Stimulated activated CD8-positive, alpha-beta memory T cell treated with anti-CD3 and anti-CD28 coated beads, Interleukin-12 subunit alpha, Interleukin-12 subunit beta, amount 100 ng/mL, for 1 hour (primary cell): ENCODE results near the gene ARMC3.

Source experiments
- DNase-seq: peaks from one replicate; pipeline ENCODE4 v3.0.0-alpha.2; 2020; ENCODE audit warnings: low read depth

Gene ARMC3

DNA sequence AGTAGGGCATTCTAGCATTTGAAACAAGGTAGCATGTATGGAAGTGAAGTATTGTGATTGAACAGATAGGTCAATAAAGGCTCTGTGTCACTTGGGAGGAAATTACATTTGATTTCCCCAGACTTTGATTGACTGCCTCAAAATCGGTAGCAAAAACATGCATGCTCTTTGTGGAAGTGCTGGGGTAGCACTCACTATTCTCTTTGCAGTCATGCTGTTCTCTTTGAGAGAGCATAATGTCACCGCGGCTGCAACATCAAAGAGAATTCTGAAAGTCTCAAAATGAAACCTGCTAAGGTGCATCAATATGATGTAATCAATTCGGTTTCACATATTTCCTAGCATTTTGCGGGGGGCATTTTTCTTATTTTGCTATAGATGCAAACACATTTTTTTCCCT is 64.2 kb downstream of the ARMC3 start:
- no peak for DNase-seq

DNA sequence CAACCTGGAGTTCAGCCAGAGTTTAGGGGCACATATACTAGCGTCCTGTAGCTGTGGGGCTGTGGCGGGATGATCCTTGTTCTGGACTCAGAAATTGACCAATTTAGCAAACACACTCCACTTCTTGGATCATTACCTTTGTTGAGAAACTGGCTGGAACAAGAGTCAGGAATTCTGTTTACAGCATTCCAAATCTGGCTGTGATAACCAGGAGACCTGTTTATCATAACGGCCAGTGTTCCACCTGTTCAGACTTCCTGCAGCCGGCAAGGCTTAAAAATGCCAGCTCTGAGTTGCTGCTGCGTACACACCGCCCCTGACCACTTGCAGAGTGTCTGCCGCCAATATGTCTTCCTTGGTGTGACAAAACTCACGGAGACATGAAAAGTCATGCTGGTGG is 64.8 kb downstream of the ARMC3 start:
- DNase-seq: no peak

DNA sequence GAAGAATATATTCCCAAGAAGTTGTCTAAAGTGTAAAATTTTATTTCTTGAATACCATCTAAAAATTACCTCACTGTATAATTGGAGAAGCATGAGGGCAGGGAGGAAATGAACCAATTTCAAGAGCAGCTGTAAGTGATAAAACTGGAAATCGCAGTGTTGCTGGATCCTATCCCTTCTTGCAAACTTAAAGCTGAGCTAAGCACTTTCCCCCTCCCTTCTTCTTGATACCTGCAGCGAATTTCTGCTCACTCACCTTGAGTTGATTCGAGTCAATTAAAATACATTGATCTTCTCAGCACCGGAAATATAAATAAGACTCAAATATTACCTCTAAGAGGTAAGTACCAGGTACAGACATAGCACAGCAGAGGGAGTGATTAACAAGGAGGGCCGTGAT is 65.5 kb downstream of the ARMC3 start:
- DNase-seq: no peak

DNA sequence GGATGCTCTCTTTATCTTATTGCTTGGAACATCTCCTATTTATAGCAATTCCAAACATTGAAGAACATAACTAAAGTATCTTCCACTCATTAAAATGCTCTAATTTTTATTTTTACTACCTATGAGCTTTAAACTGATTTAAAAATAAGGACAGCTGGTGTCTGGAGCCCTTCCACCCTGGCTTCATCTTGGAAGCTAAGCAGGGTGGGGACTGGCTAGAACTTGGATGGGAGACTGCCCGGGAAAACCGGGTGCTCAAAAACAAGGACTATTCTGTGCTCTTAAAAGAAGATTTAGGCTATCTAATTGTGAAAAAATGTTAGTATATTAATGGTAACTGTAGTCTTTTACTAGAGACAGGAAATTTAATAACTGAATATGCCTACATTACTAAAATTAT is 69.2 kb downstream of the ARMC3 start:
- no peak for DNase-seq

DNA sequence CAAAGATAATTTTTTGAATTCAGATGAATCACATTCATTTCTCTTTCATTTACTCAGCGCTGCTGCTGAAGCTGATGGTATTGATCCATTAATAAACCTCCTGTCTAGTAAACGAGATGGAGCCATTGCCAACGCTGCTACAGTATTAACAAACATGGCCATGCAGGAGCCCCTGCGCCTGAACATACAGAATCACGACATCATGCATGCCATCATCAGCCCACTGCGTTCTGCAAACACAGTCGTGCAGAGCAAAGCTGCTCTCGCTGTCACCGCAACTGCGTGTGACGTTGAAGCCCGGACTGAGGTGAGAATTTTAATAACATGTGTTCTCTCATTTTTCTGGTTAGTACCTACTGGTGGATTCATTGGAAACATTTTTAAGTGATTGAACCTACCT is 70.2 kb downstream of the ARMC3 start:
- DNase-seq: no peak

DNA sequence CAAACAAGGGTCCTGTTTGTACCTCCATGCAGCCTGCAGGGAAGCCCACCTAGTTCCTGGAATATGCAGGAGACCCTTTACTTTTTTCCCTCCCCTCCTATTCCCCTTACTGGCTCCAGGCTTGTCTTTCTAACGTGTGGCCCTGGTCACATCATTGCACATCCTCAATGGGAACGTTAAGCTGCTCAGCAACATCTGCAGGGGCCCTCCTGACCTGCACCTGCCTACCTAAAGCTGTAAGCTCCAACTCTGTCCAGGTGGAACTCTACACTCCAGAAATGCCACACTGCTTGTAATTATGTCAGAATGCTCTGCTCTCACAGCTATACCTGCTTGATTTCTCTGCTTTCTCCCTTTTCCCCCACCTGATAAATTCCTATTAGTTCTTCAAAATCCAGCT is 72.1 kb downstream of the ARMC3 start:
- DNase-seq: no peak

DNA sequence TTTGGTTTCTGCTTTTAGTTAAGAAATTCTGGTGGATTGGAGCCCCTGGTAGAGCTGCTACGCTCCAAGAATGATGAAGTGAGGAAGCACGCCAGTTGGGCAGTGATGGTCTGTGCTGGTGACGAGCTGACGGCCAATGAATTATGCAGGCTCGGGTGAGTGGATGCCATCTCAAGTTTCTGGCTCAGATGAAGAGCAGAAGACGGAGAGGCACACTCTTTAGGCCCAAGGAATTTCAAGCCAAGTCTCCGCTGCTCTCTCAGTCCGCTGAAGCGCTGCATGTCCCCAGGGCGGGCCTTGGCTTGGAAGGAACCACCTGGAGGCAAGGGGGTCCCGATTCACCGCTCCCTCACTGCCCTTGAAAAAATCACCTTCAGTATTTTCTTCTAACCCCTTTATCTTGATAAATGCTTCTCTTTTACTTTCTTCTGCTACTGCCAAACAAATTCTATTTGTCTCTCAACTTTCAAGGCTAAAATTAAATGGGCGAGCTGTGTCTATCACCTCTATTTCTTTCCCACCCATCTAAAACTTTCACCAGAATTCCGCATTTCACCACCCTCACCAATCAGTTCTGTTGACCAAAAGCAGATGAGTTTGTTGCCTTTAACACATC is 74.2 kb downstream of the ARMC3 start:
- no peak for DNase-seq

DNA sequence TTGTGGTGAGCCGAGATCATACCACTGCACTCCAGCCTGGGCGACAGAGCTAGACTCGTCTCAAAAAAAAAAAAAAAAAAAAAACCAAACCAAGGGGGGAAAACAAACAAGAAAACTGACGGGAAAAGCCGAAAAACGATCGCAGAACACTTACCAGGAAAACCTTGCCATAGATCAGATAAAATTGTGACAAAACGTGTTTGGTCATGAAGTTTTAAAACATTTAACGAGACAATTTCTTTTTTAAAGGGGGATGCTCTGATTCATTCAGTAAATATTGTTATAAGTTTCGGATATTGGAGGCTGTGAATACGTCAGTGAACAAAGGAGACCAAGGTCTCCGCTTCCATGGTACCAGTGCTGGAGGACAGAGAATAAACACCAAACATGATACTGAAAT is 77.3 kb downstream of the ARMC3 start:
- DNase-seq: no peak

DNA sequence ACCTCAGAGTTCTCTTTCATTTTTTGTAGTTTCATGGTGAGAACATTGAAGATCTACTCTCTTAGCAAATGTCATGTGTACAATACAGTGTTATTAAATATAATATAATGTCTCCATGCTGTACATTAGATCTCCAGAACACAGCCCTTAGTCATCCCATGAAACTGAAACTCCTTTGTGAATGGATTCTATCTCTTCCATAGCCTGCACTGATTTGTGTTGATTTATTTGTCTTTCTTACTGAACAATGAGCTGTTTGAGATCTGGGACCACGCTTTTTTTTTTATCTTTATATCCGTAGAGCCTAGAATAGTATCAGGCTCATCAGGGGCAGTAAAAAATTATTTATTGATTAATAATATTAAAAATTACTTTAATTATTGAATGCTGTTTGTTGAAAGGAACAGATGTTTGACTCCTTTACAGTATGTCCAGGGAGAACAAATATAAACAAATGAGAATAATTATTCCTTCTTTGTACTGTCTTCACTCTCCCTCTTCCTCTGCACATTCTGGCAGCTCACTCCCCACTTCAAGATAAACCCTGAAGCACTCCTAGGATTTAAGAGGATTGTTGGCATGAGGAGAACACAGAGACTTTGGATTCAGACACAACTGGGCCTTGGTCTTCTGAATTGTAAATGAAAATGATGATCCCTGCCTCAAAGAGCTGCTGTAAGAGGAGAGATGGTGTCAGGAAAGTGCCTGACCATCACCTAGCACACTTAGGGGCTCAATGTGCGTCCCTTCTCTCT is 85.9 kb downstream of the ARMC3 start:
- no peak for DNase-seq

DNA sequence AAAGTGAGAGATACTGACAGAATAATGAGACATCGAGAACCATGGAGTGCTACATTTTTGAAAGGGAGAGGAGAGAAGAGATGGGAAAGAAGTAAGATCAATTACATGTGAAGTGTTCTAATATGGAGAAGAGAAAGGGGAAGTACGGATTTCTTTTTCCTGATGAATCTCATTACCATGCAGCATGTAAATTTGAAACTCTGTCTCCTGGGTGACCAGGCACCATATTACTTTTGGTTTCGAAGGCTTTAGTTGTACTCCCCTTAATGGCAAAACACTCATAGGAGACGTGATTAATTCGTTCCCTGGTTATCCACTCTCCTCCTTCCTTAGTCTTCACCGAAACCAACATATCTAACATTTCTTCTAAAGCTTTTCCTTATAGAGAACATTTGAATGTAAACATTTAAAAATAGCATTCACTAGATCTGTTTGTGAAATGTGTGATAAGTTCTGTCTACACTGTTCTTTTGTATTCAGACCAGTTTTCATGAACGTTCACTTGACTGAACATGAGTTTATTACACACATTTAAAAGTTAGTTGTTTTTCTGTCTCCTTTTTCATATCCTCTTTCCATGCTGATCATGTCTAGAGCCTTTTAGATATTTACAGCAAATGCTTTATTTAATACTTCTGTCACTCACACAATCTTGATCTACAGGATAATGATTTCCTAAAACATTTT is 87.3 kb downstream of the ARMC3 start:
- no peak for DNase-seq

DNA sequence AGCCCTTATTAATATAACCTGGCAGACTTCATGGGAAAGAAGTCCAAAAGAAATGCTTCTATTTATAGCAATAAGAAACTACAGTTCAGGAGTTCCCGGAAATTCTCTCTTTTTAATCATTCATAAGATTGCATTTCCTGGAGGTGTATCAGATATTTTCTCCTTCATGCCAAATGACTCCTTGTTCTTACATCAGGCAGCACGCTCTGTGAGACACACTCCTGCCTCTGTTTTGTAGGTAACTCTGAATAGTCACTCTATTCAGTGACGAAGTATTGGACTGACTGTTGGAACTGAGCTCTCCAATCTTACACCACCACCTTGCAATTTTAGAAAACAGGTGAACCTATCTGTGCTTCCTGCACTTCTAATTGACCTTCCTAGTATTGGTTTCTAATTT is 88.8 kb downstream of the ARMC3 start:
- DNase-seq: no peak

DNA sequence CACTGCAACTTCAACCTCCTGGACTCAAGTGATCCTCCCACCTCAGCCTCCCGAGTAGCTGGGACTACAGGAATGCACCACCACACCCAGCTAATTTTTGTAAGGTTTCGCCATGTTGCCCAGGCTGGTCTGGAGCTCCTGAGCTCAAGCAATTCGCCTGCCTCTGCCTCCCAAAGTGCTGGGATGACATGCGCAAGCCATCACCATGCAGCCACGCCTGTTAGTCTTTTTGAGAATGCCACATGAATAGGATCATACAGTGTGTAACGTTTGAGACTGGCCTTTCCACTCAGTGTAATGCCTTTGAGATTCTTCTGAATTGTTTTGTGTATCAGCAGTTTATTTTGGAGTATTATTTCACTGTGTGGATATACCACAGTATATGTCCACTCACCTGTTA is 91.8 kb downstream of the ARMC3 start:
- DNase-seq: no peak

DNA sequence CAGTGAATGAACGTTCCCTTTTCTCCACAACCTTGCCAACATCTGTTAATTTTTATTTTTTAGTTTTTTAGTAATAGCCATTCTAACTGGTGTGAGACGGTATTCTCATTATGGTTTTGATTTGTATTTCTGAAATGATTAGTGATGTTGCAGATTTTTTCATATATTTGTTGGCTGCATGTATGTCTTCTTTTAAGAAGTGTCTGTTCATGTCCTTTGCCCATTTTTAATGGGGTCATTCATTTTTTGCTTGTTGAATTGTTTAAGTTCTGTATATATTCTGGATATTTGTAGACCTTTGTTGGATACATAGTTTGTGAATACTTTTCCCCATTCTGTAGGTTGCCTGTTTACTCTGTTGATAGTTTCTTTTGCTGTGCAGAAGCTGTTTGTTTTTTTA is 93.6 kb downstream of the ARMC3 start:
- DNase-seq: no peak

DNA sequence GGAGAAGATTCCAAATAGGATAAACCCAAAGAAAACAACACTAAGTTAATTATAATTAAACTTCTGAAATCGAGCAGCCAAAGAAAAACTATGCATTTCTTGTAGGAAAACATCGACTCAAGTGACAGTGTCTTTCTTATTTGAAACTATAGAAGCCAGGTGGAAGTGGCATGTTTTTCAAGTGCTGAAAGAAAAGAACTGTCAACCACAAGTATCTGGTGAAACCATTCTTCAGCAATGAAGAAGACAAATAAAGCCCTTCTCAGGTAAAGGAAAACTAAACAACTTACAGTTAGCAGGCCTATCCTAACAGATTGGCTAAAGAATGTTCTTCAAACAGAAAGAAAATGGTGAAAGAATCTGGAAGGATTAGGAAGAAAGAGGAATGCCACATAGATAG is 96.1 kb downstream of the ARMC3 start:
- no peak for DNase-seq

DNA sequence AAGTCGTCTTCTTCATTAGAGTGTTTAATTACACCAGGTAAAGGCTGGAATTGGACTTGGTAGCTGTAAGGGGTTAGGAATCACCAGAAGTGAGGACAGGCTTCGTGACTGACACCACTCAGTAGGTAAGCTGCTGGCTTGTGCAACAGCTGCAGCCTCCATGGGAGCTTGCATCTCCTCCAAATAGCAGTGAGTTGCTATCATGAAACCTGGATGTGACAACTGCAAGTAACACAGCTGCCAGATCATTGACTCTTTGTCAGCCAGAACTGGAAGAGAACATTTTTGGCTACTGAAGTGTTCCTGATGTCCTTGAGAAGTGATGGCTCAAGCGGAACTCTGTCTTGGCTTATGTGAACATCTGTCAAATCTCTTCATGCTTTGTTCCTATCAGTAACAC is 103.5 kb downstream of the ARMC3 start:
- DNase-seq: no peak

DNA sequence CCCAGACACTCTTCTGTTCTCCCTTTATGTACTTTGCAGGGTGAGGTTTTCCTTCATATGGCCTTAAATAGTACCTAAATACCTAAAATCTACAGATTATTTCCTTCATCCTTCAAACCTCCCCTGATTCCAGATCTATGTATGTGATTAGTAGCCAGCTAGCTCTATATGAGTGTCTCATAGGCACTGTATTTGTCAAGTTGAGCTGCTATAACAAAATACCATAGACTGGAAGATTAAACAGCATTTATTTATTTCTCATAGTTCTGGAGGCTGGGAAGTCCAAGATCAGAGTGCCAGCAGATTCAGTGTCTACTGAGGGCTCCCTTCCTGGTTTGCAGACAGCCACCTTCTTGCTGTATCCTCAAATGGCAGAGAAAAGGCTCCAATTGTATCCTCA is 106.9 kb downstream of the ARMC3 start:
- no peak for DNase-seq

DNA sequence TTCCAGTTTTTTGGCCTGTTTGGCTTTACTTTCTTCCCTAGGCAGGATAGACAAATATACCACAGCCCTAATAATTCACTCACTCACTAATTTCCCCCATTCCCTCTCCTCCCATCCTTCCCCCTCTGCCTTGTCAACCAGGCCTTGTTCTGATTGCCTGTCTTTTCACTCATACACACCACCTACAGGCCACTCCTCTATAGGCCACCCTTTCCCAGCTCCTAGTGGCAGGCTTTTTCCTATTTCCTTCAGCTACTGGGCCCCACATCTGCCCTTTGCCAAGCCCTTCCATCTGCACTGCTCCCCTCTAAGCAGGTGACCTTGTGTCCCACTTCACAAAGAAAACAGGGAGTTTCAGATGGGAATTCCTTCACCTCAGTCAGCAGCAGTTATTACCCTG is 107.7 kb downstream of the ARMC3 start:
- DNase-seq: no peak

DNA sequence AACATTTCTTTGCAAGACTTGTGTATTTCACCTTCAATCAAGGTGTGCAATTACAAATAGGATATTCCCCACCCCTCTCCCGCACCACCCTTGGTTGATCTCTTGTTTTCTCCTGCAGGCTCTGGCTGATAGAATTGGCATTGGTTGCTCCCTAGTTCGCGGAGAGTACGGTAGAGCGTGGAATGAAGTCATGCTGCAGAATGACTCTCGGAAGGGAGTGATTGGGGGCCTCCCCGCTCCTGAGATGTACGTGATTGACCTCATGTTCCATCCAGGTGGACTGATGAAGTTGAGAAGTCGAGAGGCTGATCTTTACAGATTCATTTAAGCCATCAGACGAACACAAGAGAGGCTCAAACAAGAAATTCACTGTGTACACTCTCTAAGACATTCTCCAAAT is 109.3 kb downstream of the ARMC3 start:
- DNase-seq: no peak

DNA sequence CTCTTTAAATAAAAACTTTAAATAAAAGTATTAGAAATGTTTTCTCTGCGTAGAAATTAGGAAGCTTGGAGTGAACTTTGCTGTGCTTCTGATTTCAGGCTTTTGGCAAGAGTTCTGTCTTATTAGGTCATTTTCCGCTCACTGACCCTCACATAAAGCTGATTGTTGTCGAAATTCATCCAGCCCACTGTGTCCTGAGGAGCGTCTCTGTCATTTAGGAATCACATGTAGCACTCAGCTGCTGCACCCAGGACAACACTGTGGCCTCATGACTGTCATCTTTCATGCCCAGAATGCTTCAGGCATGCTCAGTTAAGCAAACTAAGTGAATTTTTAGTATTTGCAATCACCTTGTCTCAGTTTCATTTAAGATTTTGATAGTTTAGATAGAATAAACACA is 109.7 kb downstream of the ARMC3 start:
- DNase-seq: no peak

DNA sequence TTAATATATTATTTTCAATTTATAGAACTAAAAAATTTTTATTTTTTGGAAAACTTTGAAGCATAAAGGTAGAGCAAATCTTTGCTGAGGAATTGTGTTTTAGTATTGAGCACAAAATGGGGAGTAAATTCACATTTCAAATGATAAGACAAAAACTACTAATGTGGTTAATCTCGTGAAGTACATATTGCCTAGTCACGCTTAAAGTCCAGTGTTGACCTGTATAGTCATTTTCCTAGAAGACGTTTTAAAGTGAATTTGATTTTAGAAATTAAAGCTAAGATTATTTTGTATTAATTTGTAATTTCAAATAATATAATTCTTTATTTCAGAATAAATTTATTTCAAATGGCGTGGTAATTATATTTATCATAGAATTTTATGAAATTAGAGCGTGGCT is 110.3 kb downstream of the ARMC3 start:
- no peak for DNase-seq

DNA sequence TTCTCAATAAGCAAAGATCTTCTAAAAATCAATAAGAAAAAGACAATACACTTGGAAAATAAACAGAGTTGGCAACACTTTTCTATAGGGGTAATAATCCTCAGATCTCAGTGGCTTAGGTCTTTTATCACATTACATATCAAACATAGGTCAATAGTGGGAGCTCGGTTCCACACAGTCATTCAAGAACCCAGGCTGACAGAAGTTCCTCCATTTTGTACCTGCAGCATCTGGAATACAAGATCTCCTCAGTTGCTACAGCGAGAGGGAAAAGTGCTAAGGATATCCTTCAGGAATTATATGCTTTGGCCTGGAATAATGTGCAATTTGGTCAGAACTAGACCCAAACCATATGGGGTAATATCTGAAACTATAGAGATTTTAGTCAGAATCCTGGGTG is 112.1 kb downstream of the ARMC3 start:
- no peak for DNase-seq

DNA sequence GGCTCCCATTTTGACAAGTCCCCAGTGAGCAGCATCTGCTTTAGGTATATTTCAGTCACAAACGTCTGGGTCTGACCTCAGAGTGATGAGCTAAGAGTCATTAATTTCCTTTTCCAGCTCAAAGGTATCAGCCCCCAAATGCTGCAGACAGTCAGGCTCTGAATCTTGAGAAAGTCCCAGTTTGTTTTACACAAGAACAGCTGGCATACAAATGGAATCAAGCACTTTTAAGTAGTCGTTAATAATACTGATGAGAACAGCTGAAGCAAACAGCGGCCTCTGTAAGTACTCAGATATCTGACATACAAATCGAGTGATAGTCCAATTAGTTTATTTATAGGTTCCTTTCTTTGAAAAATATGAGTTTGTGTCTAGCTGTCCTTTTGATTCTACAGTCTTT is 118.2 kb downstream of the ARMC3 start:
- no peak for DNase-seq

DNA sequence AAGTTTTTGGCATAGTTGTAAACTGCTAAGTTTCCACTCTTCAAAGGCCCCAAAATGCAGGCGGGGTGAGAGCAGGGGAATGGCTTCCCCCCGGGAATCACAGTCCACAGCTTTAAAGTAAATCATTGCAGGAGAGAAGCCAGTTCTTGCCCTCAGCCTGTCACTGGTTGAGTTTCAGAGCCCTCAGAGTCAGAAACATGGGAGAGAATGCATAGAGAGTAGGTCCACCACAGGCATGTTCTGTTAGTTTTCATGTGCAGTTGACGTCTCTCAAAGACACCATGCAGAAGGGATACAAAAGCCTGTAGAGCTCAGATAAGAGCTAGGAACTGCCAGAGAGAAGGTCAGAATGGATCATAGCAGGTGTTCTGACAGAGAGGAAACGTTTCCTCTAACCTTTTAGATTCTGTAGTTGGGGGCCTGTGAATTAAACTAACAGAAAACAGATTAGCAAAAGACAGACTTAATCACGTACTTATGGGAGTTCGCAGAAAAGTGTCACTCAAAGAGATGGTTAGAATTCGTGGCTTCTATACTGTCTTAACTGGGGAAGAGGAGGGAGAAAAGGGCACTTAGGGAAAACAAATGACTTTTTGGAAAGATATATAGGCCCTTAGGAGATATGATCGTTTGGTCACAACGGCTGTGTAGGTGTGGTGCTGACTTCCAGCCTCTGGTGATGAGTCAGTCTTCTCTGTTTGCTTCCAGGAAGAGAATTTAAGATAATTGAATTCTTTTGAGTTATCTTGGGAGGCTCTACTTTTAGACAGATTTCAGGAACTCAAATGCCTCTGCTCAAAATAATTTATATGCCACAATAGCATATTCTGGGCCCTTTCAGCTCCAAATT is 119.6 kb downstream of the ARMC3 start:
- no peak for DNase-seq
